Mucosa of descending colon (tissue), 3 donors: ENCODE results near the gene SLC17A9. TPM values are rescaled to one million over a fixed set of nuclear protein-coding genes. Genes with fewer than 3 reads are reported as not detected.

Experiments used
- ATAC-seq: fragments of 200-7000 bp; cut with Tn5 transposase; one replicate; pipeline ENCODE4 v1.9.1; 2020; ENCODE audit warnings: mild to moderate bottlenecking, moderate library complexity
- DNase-seq, 3 donors: peaks; one replicate each; pipeline ENCODE4 v3.0.0-alpha.2; 2020
- H3K36me3 ChIP-seq: fragments of 200-600 bp; one replicate; pipeline ENCODE4 v1.8.0; 2021; ENCODE audit warnings: low read depth, mild to moderate bottlenecking
- H3K4me1 ChIP-seq: fragments of 200-600 bp; one replicate; pipeline ENCODE4 v1.8.0; 2021; ENCODE audit warnings: low read depth, mild to moderate bottlenecking
- H3K4me3 ChIP-seq: fragments of 200-600 bp; one replicate; pipeline ENCODE4 v1.8.0; 2021; ENCODE audit warnings: mild to moderate bottlenecking
- H3K9me3 ChIP-seq: fragments of 200-600 bp; one replicate; pipeline ENCODE4 v1.8.0; 2021; ENCODE audit warnings: mild to moderate bottlenecking
- CTCF ChIP-seq: fragments of 200-600 bp; IDR thresholded peaks from one replicate; pipeline ENCODE4 v1.8.0; 2022; ENCODE audit warnings: antibody characterized with exemption, mild to moderate bottlenecking
- intact Hi-C, 2 donors: fragments of 100-400 bp; cut with DNase I in 1 of 2; cut with micrococcal nuclease in 1 of 2; formaldehyde crosslinking; loops; one replicate each; pipeline versions ENCODE4 v1.11.0 to v1.11.1; 2022; cut with DNase I, micrococcal nuclease
- total RNA-seq, 3 donors: library from RNA; stranded (reverse); fragmentation: NEBNext Ultra II Directional in 2 of 3; extraction: Animal tissue kit (Norgen Biotek cat#: 25700) in 2 of 3; gene quantifications; one replicate each; pipeline versions ENCODE4 v1.2.1 to v1.2.4, GENCODE V29; 2021 to 2023
- donor health status: DM: no; HTN: no; CAD: no; lungs with moderate emphysema.
- donor health status: DM: no; HTN: no; CAD: no.
- donor health status: DM: no; HTN: yes; CAD: no.

Gene SLC17A9
- total RNA-seq, 3 donors from 2014 or later: 4.8 to 22.2 (median 6.4) TPM

- DNase-seq: no peak
Measured at GRCh38 chr20:62993856-62994494, 41.5 kb downstream of the SLC17A9 start.

GRCh38 chr20:62994869-62995281 is 42.4 kb downstream of the SLC17A9 start:
- ATAC-seq: no peak
- intact Hi-C loops: no loop called here
- DNase-seq: no peak
- Histone ChIP-seq H3K4me1 (no peaks in the 10 kb centered on the region), H3K4me3 (no peak overlapping the region), H3K36me3 (no peaks in the 10 kb centered on the region), H3K9me3 (no peaks in the 10 kb centered on the region)
- no peak for TF ChIP-seq CTCF

More at GRCh38 chr20:62993856-62994494, 41.5 kb downstream of the SLC17A9 start:
- no peak overlapping the region for H3K4me3 ChIP-seq
- TF ChIP-seq CTCF: no peak
- H3K36me3 ChIP-seq: no peaks in the 10 kb centered on the region
- intact Hi-C loops: no loop called here
- no peaks in the 10 kb centered on the region for H3K4me1 ChIP-seq
- ATAC-seq: no peak
- H3K9me3 ChIP-seq: no peaks in the 10 kb centered on the region

- no peaks in the 10 kb centered on the region for H3K4me1 ChIP-seq
- DNase-seq: no peak
- intact Hi-C loops: no loop called here
- TF ChIP-seq CTCF: no peak
- no peak overlapping the region for H3K4me3 ChIP-seq
- no peak for ATAC-seq
- H3K9me3 ChIP-seq: no peaks in the 10 kb centered on the region
- no peaks in the 10 kb centered on the region for H3K36me3 ChIP-seq
Measured at GRCh38 chr20:62995481-62995880, 43.0 kb downstream of the SLC17A9 start.

GRCh38 chr20:62995898-62996595 is 43.5 kb downstream of the SLC17A9 start:
- no peak for TF ChIP-seq CTCF

GRCh38 chr20:62996596-62996982 is 44.1 kb downstream of the SLC17A9 start:
- no peaks in the 10 kb centered on the region for H3K9me3 ChIP-seq
- H3K36me3 ChIP-seq: no peaks in the 10 kb centered on the region
- TF ChIP-seq CTCF: no peak
- no peak overlapping the region for H3K4me3 ChIP-seq
- intact Hi-C loops: no loop called here
- ATAC-seq (no peak), DNase-seq (no peak)
- no peaks in the 10 kb centered on the region for H3K4me1 ChIP-seq

More at GRCh38 chr20:62995898-62996595, 43.5 kb downstream of the SLC17A9 start:
- DNase-seq: no peak
- Histone ChIP-seq H3K4me3 (no peak overlapping the region), H3K36me3 (no peaks in the 10 kb centered on the region), H3K9me3 (no peaks in the 10 kb centered on the region), H3K4me1 (no peaks in the 10 kb centered on the region)
- ATAC-seq: no peak
- intact Hi-C loops: no loop called here
